RCC 7860 (cell line): Measurements from ENCODE around the gene ORM2.
A peak's percentile ranks its signal among the peaks of the same experiment; 100 is the strongest.
"Not testable (repeated sequence)": the region's sequence is repeated elsewhere in the genome, so short reads cannot be mapped to it uniquely, and the experiment has no call there.

ENCODE experiments used
- DNase-seq: peaks from one replicate; pipeline ENCODE4 v3.0.0-alpha.2; 2015; ENCODE audit warnings: low spot score
- FAIRE-seq: peaks from 2 replicates; lab custom pipeline; 2012; peaks lifted over from hg19 to GRCh38; lab: Jason Lieb, UNC

ORM2 gene

DNA sequence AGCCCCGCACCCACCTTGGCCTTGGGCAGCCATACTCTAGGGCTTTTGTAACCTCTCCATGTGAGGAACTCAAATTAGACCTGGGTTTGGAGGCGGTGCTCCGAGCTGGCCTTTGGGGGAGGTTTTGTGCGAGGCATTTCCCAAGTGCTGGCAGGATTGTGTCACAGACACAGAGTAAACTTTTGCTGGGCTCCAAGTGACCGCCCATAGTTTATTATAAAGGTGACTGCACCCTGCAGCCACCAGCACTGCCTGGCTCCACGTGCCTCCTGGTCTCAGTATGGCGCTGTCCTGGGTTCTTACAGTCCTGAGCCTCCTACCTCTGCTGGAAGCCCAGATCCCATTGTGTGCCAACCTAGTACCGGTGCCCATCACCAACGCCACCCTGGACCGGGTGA is at the start of gene ORM2:
Gene ORM2 (plus strand): TSS at position 245 of the 398 bp plus-strand sequence. CDS start 36 bp downstream, at position 281.
- DNase-seq, FAIRE-seq: not testable (repeated sequence)

DNA sequence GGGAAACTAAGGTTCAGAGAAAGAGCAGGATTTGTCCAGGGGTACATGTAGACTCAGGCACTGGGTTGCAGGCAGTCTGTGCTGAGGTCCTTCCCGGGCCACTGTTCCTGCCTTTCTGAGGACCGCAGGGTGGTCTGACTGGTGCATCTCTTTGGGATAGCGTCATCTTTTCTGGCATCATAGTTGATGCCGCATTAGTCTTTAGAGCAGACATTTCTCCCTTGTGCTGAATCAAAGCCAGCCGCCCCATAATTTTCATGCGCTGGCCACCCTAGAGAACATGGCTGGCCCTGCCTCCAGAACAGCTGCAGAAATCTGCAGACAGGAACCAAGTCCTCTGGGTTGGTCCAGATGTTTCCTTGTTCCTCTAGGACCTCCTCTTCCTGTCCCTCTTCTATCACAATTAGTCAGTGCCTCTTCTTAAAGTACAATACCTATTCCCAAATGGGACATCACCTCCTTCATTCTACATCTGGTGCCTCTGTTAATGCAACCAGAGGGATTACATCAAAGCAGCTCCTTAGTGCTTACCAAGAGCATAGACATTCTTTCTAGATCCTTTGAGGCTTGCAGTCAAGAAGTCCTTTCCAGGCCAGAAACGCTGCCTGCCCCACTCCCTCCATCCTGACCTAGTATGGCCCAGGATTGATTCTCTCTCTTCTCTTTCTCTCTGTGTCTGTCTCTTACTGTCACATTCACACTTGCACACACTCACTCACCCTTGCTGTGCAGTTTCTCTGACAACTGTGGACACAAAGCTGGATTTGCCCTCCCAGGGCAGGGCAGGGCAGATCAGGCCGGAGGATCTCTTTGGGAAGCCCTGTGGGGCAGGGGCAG is 48.8 kb upstream of the ORM2 start:
- FAIRE-seq (no peak), DNase-seq (no peak)

DNA sequence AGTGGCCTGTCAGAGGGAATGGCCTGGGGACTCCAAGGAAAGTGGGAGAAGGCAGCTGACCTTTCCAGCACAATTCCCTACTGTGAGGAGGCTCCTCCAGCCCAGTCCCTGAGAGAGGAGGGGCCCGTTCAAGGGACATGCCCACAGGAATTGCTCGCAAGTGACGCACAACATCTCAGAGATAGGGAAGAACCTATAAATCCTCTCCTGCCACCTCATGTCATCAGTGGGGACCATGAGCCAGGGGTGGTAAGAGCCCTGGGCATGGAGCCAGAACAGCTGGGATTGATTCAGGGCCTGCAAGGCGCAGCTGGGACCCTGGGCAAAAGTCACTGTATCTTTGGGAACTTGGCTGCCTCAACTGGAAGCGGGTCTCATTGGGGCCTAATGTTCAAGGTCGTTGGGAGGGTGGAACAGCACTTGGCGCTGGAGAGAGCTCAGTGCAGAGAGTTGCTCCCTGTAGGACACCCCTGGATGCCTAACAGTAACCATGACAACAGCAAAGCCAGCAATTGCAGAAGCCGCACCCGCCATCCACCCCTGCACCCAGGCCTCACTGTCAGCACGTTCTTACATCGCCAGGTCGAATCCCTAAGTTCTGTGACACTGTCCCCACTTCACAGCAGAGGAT is 48.1 kb upstream of the ORM2 start:
- FAIRE-seq (no peak), DNase-seq (no peak)

DNA sequence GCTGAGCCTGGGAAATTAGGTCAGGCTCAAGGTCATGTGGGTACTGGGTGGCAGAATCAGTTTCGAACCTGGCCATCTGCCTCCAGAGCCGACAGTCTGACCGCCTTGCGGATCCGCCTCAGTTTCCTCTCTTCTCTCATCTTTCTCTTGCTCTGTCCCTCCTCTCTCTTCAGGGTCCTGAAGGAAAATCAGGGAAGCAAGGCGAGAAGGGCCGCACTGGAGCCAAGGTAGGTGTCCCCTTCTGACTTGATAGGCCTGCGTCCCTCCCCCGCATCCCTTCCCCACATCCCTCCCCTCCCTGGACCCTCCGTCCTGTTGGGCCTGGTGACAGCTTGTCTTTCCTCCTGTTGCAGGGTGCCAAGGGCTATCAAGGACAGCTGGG is 47.6 kb upstream of the ORM2 start:
- FAIRE-seq (no peak), DNase-seq (no peak)

DNA sequence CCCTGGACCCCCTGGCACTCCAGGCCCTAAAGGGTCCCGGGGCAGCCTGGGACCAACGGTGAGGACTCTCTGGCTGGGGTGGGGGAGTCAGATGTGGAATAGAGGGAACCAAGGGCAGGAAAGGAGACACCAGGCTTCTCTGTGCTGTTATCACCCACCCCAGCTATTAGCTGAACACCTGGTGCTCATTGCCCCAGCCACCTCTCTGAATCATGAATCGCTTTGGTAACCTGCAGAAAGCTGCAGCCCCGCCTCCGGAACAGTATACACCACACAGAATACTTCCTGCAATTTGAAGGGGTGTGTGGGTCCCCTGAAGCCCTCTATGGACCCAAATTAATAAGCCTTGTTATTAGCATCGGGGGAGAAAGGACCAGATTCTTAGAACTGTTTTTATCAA is 47.2 kb upstream of the ORM2 start:
- FAIRE-seq (no peak), DNase-seq (no peak)

DNA sequence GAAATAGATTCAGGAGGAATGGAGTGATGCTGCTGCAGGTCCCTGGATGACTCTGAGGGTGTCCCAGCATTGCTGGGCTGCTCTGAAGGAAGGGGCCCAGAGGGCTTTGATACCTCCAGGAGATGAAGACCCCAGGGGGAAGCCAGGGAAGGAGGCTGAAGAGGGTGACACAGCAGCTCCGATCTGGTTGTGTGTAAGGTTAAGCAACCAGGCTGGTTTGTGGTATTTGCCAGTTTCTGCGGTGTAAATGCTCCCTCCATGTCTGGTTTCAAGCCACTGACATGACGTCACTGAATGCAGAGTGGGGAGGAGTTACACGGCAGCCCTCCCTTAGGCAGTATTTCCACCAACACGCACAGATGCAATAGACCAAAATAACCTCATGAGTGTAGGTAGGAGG is 46.7 kb upstream of the ORM2 start:
- DNase-seq (peak; percentile 86), FAIRE-seq (peak; percentile 81)

DNA sequence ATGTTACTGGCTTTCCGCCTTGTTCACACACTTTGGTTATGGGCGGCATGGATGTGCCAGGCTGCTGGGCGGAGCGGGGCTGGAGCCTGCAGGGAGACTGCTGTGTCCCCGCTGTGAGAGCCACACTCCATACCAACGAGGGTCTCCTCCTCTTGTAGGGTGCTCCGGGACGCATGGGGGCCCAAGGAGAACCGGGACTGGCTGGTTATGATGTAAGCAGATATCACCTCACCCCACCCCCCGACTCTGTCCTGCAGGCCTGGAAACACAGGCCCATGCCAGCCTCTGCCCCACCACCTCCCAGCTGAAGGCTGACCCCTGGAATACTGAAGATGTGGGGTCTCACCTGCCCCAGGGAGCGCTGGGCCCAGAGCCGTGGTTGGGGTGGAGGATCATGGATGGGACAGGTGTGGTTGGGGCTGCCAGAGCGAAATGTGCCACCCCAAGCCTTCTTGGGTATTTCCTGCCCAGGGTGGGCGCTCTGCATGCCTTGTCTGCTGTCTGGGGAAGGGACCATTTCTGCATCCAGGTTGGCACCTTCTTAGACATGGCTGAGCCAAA is 46.0 kb upstream of the ORM2 start:
- DNase-seq = no peak
- FAIRE-seq = no peak

DNA sequence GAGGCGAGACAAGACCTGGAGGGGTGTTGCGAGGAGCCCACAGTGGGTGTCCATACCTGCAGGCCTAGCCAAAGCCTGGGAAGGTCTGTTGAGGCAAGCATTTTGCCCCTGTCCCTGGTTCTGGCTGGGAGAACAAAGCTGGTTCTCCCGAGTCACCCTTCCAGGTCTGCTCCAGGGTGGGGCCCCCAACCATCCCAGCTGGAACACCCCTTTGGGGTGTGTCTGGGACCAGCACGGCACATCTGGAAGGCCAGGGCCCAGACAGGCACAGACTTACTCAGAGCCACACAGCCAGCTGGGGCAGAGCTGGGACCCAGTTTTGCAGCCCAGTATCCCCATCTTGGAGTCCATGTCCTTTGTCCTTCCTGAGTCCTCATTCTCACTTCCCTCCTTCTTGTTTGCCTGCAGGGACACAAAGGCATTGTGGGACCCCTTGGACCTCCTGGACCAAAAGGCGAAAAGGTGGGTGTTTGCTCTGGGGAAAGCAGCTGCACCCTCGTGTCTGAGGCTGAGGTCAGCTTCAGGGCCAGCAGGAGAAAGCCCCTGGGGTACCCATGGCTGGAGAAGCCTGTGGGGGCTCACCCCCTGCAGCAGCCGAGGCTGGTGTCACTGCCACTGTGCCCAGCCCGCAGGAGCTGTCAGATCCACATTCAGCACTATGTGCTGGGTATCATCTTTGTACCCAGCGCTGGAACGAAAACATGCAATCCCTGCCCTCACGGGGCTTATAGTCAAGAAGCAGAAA is 45.2 kb upstream of the ORM2 start:
- FAIRE-seq = no peak

DNA sequence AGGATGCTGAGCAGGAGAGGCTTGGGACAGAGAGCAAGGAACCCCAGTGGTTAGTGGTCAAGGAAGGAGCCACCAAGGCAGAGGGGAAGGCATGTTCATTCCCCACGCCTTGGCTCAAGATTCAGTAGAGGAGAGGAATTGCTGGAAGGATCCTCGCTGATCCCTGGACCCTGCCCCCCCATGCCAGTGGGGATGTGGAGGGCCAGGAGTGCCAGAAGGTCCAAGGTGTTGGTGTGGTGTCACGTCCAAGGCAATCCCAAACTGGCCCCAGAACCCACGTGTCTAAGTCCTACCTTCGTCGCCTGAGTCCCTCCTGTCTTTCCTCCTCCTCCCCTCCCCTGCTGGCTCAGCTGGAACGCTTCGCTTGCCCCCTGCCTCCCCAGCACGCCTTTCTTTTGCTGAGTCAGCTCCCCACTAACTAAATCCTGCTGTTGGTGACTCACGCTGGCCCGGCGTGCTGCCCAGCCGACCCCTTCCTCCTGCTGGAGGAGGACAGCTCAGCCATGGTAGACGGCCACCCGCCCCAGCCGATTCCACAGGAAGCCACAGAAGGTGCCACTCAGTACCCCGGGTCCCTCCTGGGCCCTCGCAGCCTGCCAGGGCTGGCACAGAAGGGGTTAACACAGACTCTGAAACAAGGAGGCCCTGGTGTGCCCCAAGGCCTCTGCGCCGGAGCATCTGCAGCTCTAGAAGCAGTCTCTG is 44.4 kb upstream of the ORM2 start:
- FAIRE-seq (peak; percentile 94), DNase-seq (peak; percentile 97)

More for the DNA sequence above, 45.2 kb upstream of the ORM2 start:
- DNase-seq = no peak

DNA sequence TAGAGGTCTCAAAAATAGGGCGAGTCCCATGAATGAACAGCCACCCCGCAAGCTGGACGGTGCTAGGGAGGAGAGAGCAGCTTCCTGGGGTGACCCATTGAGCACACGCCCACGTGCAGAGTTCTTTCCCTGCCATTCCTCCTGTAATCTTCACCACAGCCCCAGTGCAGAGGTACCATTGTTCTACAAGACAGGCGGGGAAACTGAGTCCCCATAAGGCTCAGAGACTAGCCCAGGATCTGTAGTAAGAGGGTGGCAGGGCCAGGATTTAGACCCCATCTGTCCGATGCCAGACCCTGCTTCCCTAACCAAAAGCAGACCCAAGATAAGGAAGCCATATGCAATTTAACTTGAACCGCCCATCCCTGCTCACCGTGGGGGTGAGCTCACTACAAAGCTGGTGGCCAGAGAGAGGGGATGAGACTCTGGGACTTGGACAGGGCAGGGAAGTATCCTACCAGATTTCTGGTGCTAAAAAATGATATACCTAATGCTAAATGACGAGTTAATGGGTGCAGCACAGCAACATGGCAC is 43.5 kb upstream of the ORM2 start:
- FAIRE-seq (no peak), DNase-seq (no peak)

DNA sequence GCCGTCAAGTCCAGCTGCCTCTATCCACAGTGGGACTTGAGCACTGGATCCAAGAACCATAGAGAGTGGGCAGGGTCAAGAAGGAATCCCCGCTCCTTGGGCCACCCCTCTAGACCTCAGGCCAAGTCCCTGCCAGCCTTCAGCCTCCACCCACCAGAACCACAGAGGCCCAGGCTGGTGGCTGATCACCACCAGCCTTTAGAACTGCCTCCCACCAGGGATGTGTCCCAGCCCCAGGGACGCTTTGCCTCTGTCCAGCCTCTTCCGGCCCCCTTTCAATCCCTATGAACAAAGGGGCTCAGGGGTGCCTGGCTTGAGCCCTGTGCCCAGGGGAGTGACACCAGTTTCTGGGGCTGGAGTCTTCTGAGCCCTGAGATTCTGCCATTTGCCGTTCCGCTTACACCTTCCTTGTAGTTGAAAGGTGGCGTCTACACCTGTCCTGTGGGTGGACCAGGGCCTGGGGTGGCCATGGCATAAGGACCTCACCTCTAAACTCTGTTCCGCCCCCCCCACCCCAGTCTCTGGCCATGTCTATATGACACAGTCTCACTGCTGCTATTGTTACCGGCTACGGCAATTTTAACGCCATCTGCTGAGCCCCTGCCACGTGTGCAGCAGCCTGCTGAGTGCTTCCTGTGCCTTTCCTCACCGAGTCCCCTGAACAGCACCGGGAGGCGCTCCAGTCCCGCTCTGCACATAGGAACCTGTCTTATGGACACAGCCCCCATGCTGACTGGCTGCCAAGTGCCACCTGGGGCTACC is 42.5 kb upstream of the ORM2 start:
- DNase-seq (no peak), FAIRE-seq (no peak)

DNA sequence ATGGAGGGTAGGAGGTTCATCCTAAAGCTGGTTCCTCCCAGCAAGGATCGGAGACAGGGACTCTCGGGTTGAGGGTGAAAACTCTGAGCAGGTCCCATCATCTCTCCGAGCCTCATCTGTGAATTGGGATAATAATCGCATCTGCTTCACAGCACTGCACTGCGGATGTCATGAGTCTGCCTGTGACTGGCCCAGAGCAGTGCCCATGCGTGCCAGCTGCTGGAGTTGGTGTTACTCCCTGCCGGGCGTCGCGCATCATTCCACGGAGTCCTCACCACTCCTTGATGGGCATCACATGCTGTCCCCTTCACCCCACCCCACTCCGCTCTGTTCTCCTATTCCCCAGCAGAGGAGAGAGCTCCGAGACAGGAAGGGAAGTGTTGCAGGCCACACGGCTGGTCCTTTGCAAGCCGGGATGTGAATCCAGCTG is 41.9 kb upstream of the ORM2 start:
- DNase-seq (no peak), FAIRE-seq (no peak)

DNA sequence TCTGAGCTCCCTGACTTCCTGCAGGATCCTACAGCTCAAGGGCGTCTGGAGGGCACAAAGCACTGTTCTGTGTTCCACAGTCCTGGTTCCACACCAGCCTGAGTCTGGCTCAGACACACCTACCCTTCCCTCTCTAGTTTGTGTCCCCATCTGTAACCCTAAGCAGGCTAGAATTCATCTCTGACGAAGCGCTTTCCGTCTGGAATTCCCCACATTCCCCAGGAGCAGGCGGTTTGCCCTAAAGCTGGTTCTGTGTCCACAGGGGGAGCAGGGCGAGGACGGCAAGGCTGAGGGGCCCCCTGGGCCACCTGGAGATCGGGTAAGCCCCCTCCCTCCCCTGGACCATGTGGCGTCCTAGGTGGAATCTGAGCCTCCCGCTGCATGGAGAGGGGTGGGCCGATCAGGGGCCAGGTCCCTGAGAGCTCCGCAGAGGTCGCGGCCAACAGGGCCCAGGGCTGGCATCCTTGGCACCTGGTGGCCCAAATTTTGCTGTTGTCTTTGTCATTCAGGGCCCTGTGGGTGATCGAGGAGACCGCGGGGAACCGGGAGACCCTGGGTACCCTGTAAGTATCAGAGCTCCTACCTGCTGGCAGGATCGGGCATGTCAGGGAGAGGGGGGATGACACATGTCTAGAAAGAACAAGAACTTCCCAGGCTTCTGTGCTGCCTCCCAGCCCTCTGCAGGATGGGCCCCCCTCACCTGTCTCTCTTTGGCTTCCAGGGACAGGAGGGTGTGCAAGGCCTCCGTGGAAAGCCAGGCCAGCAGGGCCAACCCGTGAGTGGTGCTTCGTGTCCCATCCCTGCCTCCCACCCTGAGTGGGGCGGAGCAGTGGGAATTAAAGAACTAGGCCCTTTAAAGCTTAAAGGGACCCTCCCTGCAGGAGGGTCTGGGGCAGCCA is 41.2 kb upstream of the ORM2 start:
- FAIRE-seq (peak; percentile 83), DNase-seq (peak; percentile 91)

DNA sequence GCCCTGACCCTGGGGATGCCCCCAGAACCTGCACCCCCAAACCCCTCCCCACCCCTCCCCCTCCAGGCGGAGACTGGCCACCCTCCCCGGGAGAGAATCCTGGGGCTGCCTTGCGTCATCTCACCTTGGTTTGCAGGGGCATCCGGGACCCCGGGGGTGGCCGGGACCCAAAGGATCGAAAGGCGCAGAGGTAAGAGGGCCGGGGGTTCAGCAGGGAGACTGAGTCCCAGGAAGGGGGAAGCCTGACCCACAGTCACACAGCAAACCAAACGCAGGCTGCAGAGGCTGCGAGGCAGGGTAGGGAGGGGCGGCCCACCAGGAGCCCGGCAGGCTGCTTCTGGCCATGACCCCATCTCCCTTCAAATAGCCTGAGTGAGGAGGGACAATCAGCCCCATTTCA is 40.6 kb upstream of the ORM2 start:
- FAIRE-seq = no peak
- DNase-seq = no peak

DNA sequence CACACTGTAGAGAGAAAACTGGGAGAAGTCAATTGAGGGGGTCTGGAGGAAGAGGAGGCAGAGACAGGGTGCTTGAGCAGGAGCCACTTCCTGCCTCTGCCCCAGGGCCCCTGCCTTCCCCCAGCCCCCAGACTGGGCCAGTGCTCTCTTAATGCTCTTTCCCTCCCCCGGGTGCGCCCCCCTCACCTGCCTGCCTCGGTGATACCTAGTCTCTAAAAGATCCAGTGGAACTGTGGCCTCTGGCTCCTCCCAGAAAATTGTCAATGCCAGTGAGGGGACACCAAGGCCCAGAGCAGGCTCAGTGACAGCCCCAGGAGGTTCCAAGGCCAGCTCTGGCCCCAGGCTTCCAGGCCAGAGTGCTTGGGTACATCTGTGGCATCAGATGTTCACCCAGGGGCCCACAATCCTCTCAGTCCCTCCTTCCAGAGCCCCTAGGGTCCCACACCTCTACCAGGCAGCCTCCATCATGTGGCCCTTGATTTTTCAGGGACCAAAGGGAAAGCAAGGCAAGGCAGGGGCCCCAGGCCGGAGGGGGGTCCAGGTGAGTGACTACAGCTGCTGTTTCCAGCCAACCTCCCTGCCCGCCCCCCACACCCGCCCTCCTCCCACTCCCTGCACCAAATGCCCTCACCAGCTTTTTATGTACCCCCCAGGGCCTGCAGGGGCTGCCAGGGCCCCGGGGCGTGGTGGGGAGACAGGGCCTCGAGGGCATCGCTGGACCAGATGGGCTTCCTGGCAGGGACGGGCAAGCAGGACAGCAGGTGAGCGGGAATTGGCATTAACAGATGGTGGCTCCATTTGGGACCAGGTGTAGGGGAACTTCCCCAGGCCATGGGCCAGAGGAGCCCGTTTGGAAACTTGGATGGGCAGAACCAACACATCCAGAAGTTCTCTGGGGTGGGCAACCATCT is 39.8 kb upstream of the ORM2 start:
- FAIRE-seq = no peak
- no peak for DNase-seq

DNA sequence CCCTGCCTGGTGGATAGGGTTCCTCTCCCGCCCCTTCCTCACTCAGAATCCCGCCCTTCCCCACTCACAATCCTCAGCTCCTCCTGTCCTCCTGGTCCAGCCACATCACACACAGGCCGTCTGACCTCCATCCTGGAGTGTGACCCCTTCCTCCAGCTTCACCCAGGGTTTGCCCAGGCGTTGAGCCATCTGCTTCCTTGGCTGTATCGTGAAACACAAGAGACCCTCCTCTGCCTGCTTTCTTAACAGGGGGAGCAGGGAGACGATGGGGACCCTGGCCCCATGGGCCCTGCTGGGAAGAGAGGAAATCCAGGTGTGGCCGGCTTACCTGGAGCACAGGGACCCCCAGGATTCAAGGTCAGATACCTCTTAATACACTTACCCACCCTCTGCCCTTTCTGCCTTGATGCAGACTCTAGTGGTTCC is 39.1 kb upstream of the ORM2 start:
- DNase-seq = no peak
- no peak for FAIRE-seq

DNA sequence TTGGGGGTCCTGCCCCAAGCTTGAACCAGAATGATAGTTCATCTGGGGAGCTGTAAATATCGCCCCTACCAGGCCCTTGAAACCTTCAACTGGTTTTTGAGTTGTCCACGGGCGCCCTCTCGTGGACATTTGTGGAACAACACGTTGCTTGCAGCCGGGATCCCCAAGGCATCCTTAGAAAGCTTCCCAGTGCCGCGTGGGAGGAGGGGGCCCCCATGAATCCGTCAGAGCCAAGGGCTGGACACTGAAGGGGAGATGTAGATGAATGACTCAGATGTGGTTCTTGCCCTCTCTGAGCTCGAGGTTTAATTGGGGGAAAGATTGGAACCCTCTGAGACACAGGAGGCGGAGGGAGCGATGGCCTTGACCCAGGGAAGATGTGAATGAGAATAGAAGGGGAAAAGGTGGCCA is 38.6 kb upstream of the ORM2 start:
- DNase-seq (peak; percentile 46), FAIRE-seq (peak; percentile 40)
